ENCODE results near the gene TMEM45A.

The TMEM45A gene

DNA sequence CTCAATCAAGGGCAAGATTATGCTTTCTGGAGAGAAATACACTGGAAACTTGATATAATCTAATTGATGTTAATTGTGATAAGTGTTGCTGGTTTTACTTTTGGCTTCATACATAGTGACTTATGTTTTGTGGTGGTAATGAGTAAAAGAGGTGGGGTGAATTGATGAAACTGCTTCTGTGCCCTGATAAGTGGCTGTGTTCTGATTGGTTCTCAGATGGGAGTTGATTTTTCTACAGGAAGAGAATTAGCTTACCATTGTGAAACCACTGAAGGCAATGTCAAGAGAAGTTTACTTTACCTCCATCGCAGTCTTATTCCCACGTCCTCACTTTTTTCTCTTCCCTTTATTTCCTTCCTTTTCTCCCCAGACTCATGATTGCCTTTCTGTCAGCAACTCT is 23.8 kb downstream of the TMEM45A start:
- H3K9ac ChIP-seq: no peak overlapping the region
- H3K4me1 ChIP-seq: no peaks in the 10 kb centered on the region
- H3K27me3 ChIP-seq: no peaks in the 10 kb centered on the region
- no peaks in the 10 kb centered on the region for H4K20me1 ChIP-seq
- no peak overlapping the region for H3K4me2 ChIP-seq
- no peak overlapping the region for H3K27ac ChIP-seq
- no peak overlapping the region for H3K4me3 ChIP-seq
- no peak for TF ChIP-seq Cebpa-rat (IDR thresholded peaks at IDR 0.05)
- H3K9me3 ChIP-seq: no peaks in the 10 kb centered on the region
- H3K36me3 ChIP-seq: no peaks in the 10 kb centered on the region

DNA sequence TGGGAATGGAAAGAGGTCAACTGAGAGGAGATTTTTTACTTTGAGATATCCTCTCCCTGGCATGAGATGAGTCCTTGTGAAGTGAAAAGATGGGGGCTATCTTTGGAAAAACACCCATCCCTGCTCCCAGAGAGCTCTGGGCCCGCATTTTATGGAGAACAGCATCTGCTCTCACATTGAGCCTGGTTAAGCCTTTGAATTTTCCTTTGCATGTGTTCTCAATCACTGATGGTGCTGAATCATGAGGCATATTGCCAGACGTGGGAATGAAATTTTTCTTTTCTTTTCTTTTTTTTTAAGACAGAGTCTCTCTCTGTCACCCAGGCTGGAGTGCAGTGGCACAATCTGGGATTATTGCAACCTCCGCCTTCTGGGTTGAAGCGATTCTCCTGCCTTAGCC is 24.4 kb downstream of the TMEM45A start:
- no peak for TF ChIP-seq Cebpa-rat (IDR thresholded peaks at IDR 0.05)
- H3K27ac ChIP-seq: no peak overlapping the region
- H3K9me3 ChIP-seq: no peaks in the 10 kb centered on the region
- no peak overlapping the region for H3K4me3 ChIP-seq
- H3K27me3 ChIP-seq: no peaks in the 10 kb centered on the region
- H4K20me1 ChIP-seq: no peaks in the 10 kb centered on the region
- H3K9ac ChIP-seq: no peak overlapping the region
- H3K36me3 ChIP-seq: no peaks in the 10 kb centered on the region
- no peak overlapping the region for H3K4me2 ChIP-seq
- H3K4me1 ChIP-seq: no peaks in the 10 kb centered on the region

DNA sequence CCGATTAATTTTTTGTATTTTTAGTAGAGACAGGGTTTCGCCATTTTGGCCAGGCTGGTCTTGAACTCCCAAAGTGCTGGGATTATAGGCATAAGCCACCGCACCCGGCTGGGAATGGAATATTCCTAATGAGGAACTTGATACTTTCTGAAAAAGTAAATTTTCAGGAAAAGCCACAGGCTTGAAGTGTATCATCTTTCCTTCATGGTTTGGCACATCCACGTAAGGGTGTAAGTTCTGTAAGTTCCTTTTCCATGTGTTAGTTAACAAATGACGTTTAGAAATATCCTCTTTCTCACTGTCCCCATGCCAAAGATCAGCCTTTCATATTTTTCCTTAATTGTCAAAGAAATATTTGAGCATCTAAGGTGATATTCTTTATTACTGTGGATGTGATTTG is 24.9 kb downstream of the TMEM45A start:
- TF ChIP-seq Cebpa-rat (IDR thresholded peaks at IDR 0.05): no peak
- Histone ChIP-seq H3K27ac (no peak overlapping the region), H4K20me1 (no peaks in the 10 kb centered on the region), H3K4me1 (no peaks in the 10 kb centered on the region), H3K9ac (no peak overlapping the region), H3K9me3 (no peaks in the 10 kb centered on the region), H3K36me3 (no peaks in the 10 kb centered on the region), H3K4me2 (no peak overlapping the region), H3K27me3 (no peaks in the 10 kb centered on the region), H3K4me3 (no peak overlapping the region)

- Histone ChIP-seq H3K36me3 (no peaks in the 10 kb centered on the region), H4K20me1 (no peaks in the 10 kb centered on the region), H3K27ac (no peak overlapping the region), H3K4me2 (no peak overlapping the region), H3K4me3 (no peak overlapping the region), H3K4me1 (no peaks in the 10 kb centered on the region), H3K9ac (no peak overlapping the region), H3K27me3 (no peaks in the 10 kb centered on the region), H3K9me3 (no peaks in the 10 kb centered on the region)
- TF ChIP-seq Cebpa-rat (IDR thresholded peaks at IDR 0.05): no peak
These were observed 25.8 kb downstream of the TMEM45A start for GRCh38 chr3:100518244-100518643.

DNA sequence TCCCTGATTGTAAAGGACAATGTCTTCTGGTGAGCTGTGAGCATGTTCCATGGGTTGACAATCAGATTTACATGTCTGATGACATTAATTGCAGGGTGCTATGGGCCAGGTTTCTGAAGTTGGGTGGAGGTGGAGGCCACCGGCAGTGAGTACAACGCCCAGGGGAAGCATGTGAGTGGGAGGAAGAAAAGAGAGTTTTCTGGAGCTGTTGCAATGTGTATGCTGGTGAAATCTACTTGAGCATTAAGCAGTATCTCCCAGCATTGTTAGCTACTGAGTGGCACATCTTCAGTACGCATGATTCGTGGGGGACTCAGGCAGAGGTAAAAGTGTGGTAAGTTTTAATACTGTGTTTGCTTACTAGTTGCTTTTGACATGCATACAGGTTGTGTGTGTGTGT is 26.6 kb downstream of the TMEM45A start:
- H3K9ac ChIP-seq: no peak overlapping the region
- H3K4me2 ChIP-seq: no peak overlapping the region
- H3K4me3 ChIP-seq: no peak overlapping the region
- no peaks in the 10 kb centered on the region for H3K36me3 ChIP-seq
- no peaks in the 10 kb centered on the region for H3K27me3 ChIP-seq
- H3K9me3 ChIP-seq: no peaks in the 10 kb centered on the region
- no peaks in the 10 kb centered on the region for H4K20me1 ChIP-seq
- no peak for TF ChIP-seq Cebpa-rat (IDR thresholded peaks at IDR 0.05)
- H3K27ac ChIP-seq: no peak overlapping the region
- H3K4me1 ChIP-seq: no peaks in the 10 kb centered on the region

DNA sequence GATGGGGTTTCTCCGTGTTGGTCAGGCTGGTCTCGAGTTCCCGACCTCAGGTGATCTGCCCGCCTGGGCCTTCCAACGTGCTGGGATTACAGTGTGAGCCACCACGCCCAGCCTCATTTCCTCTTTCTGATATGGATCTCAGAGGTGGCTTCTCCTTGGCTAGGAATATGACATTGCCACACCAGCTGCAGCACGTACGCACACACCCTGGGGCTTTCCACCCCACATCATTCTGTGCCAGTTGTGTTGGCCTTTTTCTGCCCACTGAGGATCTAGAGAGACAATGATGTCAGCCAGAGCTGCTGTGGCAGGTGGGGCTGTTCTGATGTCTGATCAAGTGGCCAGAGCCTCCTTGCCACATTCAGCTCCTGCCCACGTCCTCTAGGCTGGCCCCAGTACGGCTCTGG is 29.0 kb downstream of the TMEM45A start:
- Histone ChIP-seq H3K4me2 (no peak overlapping the region), H3K27me3 (no peaks in the 10 kb centered on the region), H3K4me3 (no peak overlapping the region), H3K36me3 (no peaks in the 10 kb centered on the region), H3K9me3 (no peaks in the 10 kb centered on the region), H4K20me1 (no peaks in the 10 kb centered on the region), H3K4me1 (no peaks in the 10 kb centered on the region), H3K9ac (no peak overlapping the region), H3K27ac (no peak overlapping the region)
- TF ChIP-seq Cebpa-rat (IDR thresholded peaks at IDR 0.05): no peak

- H3K4me2 ChIP-seq: no peak overlapping the region
- TF ChIP-seq Cebpa-rat (IDR thresholded peaks at IDR 0.05): no peak
- no peaks in the 10 kb centered on the region for H3K9me3 ChIP-seq
- H3K36me3 ChIP-seq: no peaks in the 10 kb centered on the region
- H3K27ac ChIP-seq: no peak overlapping the region
- H3K4me3 ChIP-seq: no peak overlapping the region
- H3K27me3 ChIP-seq: no peaks in the 10 kb centered on the region
- no peaks in the 10 kb centered on the region for H3K4me1 ChIP-seq
- H3K9ac ChIP-seq: no peak overlapping the region
- H4K20me1 ChIP-seq: no peaks in the 10 kb centered on the region
These were observed 29.7 kb downstream of the TMEM45A start for GRCh38 chr3:100522125-100522524.

- Histone ChIP-seq H3K4me1 (no peaks in the 10 kb centered on the region), H3K9ac (no peak overlapping the region), H3K9me3 (no peaks in the 10 kb centered on the region), H3K36me3 (no peaks in the 10 kb centered on the region), H3K4me2 (no peak overlapping the region), H3K4me3 (no peak overlapping the region), H3K27me3 (no peaks in the 10 kb centered on the region), H3K27ac (no peak overlapping the region), H4K20me1 (no peaks in the 10 kb centered on the region)
- no peak for TF ChIP-seq Cebpa-rat (IDR thresholded peaks at IDR 0.05)
These were observed 30.8 kb downstream of the TMEM45A start for GRCh38 chr3:100523050-100523760.

GRCh38 chr3:100525753-100526612 is 33.6 kb downstream of the TMEM45A start:
- Histone ChIP-seq H3K9ac (no peak overlapping the region), H4K20me1 (no peaks in the 10 kb centered on the region), H3K36me3 (no peaks in the 10 kb centered on the region), H3K27ac (no peak overlapping the region), H3K9me3 (no peaks in the 10 kb centered on the region), H3K4me3 (no peak overlapping the region), H3K4me2 (no peak overlapping the region), H3K27me3 (no peaks in the 10 kb centered on the region), H3K4me1 (no peaks in the 10 kb centered on the region)
- no peak for TF ChIP-seq Cebpa-rat (IDR thresholded peaks at IDR 0.05)

DNA sequence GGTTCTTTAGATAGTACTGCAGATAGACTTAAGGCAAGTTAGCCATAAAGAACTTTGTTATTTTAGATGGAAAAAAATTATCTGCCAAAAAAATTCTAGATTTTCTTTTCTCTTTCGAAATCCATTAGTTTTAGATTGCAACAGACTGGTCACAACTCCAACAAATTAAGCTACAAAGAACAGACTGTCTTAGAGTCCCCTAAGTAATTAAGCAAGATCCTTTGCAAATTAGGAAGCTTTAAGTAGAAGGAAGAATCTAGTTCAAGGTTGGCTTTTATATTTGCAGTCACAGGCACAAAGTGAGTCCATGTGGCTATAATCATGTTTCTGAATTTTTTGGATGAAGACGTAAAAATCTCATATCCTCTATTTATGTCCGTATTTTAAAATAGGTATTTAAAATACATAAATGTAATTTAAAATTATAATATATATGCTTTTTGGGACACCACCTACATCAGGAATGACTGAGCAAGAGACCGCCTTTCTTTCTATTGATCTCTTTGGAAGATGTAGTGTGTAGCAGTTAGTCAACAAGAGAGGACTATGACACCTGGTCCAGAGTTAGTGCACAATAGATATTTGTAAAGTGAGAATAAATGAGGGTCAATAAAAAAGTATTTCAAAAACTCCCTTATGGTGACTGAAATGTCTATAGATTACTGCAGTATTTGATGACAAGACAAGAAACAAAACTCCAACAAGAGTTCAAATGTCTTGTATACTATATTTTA is 34.4 kb downstream of the TMEM45A start:
- H4K20me1 ChIP-seq: no peaks in the 10 kb centered on the region
- no peak overlapping the region for H3K9ac ChIP-seq
- H3K27ac ChIP-seq: no peak overlapping the region
- H3K4me2 ChIP-seq: no peak overlapping the region
- H3K27me3 ChIP-seq: no peaks in the 10 kb centered on the region
- no peaks in the 10 kb centered on the region for H3K36me3 ChIP-seq
- TF ChIP-seq Cebpa-rat (IDR thresholded peaks at IDR 0.05): no peak
- no peaks in the 10 kb centered on the region for H3K4me1 ChIP-seq
- no peaks in the 10 kb centered on the region for H3K9me3 ChIP-seq
- no peak overlapping the region for H3K4me3 ChIP-seq

Measured in BLaER1 (cell line).